PFSK-1 (cell line): Measurements from ENCODE around the gene WDR45B.

Experiments
- FOXP2 ChIP-seq: optimal IDR thresholded peaks from 2 replicates; pipeline ENCODE3; 2011; ENCODE audit warnings: borderline replicate concordance, control low read depth, inconsistent platforms; ENCODE audit not compliant: insufficient read depth; ENCODE audit errors: extremely low read length, extremely low read depth
- POLR2AphosphoS5 ChIP-seq: IDR thresholded peaks from 2 replicates; pipeline ENCODE4 v1.6.1; 2012; ENCODE audit warnings: low read depth, mild to moderate bottlenecking, control low read depth, low read length, moderate library complexity
- TAF1 ChIP-seq: IDR thresholded peaks from 2 replicates; pipeline ENCODE4 v1.6.1; 2012; ENCODE audit warnings: low read length, control low read depth, borderline replicate concordance; ENCODE audit not compliant: insufficient read depth
- TF ChIP-seq, protein P1 (sequence below), 2 experiments: IDR thresholded peaks; 2 replicates each; pipeline versions ENCODE4 v1.6.1 to v1.8.0; 2011 to 2012; ENCODE audit warnings: low read depth in 2 of 2, low read length in 2 of 2, control low read depth in 1 of 2, inconsistent platforms in 1 of 2, mild to moderate bottlenecking in 1 of 2, moderate library complexity in 1 of 2; ENCODE audit not compliant: insufficient read depth in 1 of 2

DNA sequence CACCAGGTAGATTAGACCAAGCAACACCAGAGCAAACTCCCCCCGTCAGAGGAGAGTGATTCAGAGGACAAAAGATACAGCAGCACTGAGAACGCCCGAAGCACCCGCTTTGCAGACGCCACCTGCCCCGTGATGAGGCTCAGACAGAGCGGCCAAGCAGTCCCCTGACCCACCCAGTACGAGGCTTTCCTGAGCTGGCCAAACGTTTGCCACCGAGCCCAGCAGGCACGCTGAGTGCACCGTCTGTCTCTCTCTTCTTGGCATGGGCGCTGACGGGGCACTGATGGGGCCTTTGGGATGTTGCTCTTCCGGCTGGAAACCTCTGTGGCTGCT is 19.4 kb upstream of the WDR45B start:
- TF ChIP-seq, protein P1, sequence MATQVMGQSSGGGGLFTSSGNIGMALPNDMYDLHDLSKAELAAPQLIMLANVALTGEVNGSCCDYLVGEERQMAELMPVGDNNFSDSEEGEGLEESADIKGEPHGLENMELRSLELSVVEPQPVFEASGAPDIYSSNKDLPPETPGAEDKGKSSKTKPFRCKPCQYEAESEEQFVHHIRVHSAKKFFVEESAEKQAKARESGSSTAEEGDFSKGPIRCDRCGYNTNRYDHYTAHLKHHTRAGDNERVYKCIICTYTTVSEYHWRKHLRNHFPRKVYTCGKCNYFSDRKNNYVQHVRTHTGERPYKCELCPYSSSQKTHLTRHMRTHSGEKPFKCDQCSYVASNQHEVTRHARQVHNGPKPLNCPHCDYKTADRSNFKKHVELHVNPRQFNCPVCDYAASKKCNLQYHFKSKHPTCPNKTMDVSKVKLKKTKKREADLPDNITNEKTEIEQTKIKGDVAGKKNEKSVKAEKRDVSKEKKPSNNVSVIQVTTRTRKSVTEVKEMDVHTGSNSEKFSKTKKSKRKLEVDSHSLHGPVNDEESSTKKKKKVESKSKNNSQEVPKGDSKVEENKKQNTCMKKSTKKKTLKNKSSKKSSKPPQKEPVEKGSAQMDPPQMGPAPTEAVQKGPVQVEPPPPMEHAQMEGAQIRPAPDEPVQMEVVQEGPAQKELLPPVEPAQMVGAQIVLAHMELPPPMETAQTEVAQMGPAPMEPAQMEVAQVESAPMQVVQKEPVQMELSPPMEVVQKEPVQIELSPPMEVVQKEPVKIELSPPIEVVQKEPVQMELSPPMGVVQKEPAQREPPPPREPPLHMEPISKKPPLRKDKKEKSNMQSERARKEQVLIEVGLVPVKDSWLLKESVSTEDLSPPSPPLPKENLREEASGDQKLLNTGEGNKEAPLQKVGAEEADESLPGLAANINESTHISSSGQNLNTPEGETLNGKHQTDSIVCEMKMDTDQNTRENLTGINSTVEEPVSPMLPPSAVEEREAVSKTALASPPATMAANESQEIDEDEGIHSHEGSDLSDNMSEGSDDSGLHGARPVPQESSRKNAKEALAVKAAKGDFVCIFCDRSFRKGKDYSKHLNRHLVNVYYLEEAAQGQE (IDR thresholded peaks at IDR 0.05; ENCODE audit: insufficient read depth in 1 of 2, low read depth in 2 of 2, low read length in 2 of 2) = no peak
- TF ChIP-seq TAF1 (no peak), POLR2AphosphoS5 (no peak), FOXP2 (no peak)
